Dedifferentiated amniotic fluid mesenchymal stem cell (primary cell): ENCODE data around the gene ZNF382.

ENCODE experiments used
- DNase-seq: peaks from one replicate; pipeline ENCODE4 v3.0.0-alpha.2; 2016; ENCODE audit errors: extremely low spot score

The ZNF382 gene

GRCh38 chr19:36679455-36679854 is 74.3 kb downstream of the ZNF382 start:
- no peak for DNase-seq
